ENCODE results near the gene TSNAX.
A peak's percentile ranks its signal among the peaks of the same experiment; 100 is the strongest.
"Not testable (repeated sequence)": the region's sequence is repeated elsewhere in the genome, so short reads cannot be mapped to it uniquely, and the experiment has no call there.

The TSNAX gene

DNA sequence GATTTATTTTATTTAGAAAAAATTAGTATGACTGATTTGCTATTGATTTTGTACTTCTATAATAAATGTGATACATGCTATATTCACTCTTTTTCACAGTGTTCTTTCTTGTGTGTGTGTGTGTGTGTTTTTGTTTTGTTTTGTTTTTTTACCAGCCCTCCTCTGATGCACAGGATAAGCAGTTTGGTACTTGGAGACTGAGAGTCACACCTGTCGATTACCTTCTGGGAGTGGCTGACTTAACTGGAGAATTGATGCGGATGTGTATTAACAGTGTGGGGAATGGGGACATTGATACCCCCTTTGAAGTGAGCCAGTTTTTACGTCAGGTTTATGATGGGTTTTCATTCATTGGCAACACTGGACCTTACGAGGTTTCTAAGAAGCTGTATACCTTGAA is 35.9 kb downstream of the TSNAX start:
- no peak for DNase-seq

GRCh38 chr1:231566496-231566895 is 38.0 kb downstream of the TSNAX start:
- DNase-seq = no peak

DNA sequence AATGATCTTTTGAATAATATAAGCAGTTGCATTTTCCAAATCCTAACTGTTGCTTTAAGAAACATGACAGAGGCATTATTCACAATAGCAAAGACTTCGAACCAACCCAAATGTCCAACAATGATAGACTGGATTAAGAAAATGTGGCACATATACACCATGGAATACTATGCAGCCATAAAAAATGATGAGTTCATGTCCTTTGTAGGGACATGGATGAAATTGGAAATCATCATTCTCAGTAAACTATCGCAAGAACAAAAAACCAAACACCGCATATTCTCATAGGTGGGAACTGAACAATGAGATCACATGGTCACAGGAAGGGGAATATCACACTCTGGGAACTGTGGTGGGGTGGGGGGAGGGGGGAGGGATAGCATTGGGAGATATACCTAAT is 41.8 kb downstream of the TSNAX start:
- not testable (repeated sequence) for DNase-seq

DNA sequence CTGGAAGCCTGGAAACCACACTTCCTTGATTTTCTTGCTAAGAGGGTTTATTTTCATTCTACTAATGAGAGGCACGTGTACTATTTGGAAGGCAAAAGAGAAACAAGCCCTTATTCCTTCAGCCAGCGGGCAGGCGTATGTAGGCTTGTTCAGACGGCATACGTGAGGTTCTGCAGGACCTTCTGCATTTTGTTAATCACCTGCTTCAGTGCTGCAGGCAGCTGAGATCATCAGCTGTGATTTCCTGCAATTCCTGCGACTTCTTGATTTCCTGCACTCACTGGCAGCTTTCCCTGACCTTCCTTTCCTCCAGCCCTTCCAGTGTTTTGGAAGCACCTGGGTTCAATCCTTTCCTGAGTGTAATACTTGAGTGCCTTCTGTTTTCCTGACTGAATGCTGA is 43.4 kb downstream of the TSNAX start:
- no peak for DNase-seq

GRCh38 chr1:231575472-231575871 is 47.0 kb downstream of the TSNAX start:
- no peak for DNase-seq

DNA sequence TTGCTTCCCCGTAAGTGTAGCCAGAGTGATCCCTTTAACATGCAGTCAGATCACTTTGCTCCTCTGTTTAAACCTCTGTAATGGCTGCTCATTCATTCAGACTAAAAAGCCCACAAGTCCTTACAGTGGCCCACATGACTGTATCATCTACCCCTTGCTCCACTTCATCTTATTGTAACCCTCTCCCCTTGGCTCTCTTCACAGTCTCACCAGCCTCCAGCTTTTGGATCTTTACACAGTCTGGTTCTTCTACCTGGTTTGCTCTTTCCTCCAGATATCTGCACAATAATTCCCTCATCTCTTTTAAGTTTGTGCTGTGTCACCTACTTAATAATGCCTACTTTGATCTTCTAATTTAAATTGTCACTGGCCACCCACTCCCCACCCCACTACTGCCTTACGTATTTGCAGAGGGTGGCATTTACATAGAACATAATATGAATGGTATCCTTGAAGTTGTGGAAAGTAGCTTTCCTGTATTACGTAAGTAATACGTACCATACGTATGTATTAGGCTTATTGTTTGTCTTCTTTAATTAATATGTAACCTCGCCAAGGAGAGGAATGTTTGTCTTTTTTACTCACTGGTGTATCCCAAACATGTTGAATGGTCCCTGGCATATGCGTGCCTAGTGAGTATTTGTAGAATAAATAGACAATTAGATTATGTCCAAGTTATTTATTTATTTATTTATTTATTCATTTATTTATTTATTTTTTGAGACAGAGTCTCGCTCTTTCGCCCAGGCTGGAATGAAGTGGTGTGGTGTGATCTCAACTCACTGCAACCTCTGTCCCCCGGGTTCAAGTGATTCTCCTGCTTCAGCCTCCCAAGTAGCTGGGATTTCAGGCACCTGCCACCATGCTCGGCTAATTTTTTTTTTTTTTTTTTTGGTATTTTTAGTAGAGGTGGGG is 48.6 kb downstream of the TSNAX start:
- no peak for DNase-seq

DNA sequence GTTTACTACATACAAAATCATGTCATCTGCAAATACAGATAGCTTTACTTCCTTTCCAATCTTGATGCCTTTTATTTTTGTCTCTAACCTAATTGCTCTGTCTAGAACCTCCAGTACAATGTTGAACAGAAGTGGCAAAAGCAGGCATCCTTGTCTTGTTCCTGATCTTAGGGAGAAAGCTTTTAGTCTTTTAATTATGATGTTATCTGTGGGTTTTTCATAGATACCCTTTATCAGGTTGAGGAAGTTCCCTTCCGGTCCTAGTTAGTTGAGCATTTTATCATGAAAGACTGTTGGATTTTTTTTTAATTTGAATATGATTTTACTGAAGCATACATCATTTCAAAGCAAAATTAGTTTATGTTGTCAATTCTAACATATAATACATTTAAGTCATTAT is 52.4 kb downstream of the TSNAX start:
- DNase-seq = no peak

DNA sequence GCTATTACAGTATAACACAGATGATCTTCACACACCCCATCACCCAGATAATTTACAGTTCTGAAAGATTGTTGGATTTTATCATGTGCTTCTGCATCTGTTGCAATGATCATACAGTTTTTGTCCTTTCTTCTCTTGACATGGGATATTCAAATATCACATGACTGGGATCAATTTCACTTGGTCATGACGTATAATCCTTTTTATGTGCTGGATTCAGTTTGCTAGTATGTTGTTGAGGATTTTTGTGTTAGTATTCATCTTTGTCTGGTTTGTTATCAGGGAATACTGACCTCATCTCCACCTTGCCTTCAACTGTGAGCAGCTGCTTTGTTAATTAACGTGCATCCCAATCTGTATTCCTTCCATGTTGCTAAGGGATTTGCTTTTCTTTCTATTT is 53.4 kb downstream of the TSNAX start:
- no peak for DNase-seq

- DNase-seq = no peak
These were observed 54.9 kb downstream of the TSNAX start for GRCh38 chr1:231583376-231583775.

- DNase-seq = no peak
These were observed 55.6 kb downstream of the TSNAX start for GRCh38 chr1:231584117-231584516.

DNA sequence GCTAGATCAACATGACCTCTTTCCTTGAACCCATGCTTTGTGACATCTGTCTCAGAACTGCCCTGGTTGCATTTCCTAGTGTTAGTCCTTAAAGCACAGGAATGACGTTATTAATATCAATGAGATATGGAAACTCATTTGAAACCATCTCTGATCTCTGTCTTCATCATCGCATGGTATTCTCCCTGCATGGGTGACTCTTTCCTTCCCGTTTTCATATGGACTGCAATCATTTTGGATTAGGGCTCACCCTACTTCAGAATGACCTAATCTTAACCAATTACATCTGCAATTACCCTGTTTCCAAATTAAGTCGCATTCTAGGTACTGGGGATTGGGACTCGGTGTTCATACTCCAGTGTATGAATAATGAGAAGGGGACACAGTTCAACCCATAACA is 56.5 kb downstream of the TSNAX start:
- no peak for DNase-seq

- DNase-seq = peak; percentile 31
These were observed 62.2 kb downstream of the TSNAX start for GRCh38 chr1:231590453-231591198.

GRCh38 chr1:231591466-231591865 is 63.0 kb downstream of the TSNAX start:
- DNase-seq = no peak

DNA sequence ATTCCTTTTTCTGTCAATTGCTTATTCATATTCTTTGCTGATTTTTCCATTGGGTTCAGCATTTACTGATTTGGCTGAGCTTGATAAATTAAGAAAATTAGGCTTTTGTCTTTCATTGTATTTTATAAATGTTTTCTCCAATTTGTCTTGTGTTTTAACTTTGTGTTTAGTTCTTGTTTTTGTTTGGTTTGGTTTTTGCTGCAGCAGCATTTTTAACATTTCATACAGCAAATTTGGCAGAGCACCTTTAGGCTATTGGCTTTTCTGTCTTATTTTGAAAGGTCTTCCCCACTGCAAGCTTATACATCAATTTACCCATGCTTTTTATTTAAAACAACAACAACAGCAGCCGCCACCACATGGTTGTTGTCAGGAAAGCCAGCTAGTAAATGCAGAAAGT is 64.3 kb downstream of the TSNAX start:
- no peak for DNase-seq

GRCh38 chr1:231593264-231593663 is 64.8 kb downstream of the TSNAX start:
- not testable (repeated sequence) for DNase-seq

- no peak for DNase-seq
These were observed 65.7 kb downstream of the TSNAX start for GRCh38 chr1:231594123-231594522.

DNA sequence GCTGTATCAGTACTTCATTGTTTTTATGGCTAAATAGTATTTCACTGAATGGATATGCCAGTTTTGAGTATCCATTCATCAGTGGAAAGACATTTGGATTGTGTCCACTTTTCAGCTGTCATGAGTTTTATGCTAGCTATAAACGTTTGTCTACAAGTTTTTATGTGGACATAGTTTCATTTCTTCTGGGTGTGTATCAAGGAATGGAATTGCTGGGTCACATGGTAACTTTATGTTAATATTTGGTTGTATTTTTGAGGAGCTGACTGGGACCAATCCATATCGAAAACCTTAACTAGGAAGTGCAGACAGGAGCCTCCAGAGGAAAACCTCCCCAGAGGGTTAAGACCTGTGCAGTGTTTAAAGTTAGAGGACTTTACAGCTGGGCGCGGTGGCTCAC is 66.3 kb downstream of the TSNAX start:
- DNase-seq = no peak

DNA sequence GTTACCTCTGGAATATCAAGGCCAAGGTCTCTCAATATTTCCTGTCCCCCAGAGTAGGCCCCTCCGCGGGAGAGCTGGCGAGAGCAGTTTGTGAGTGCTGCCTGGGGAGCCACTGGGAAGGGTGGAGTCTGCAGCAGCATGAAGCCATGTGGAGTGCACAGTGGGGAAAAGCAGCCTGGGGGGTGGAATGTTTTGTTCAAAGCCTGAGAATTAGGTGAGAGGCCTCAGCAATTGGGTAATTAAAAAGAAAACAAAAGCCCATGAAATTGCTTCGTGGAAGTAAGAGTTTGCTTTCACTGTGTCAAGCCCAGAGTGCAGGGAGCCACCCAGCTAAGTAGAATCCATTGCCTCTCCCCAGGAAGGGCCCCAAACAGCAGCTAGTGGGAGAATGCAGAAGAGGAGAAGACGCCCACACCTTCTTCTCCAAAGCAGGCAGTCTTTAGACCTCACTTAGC is 67.9 kb downstream of the TSNAX start:
- DNase-seq = no peak

- no peak for DNase-seq
These were observed 69.5 kb downstream of the TSNAX start for GRCh38 chr1:231597971-231598370.

DNA sequence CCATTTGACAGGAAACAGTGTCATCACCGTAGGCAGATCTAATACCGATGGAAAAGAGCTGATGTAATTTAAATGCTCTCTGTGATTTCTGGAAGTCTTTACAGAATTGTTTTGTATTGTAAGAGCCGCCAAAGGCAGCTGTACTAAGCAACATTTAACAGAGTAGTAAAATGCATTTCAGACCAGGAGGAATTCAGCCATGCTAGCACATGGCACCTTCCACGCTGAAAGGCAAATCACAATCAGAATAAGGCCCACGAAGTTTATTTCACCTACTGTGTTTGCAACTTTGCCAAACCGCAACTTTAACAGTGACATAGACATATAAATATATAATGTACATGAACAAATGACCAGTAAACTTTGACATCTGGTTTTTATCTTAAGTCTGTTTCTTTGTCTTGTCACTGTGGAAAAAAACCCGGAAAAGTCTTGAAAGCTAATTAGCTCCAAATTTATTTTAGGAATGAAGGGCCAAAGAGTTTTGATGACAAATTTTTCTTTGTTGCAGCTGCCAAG is 72.0 kb downstream of the TSNAX start:
- DNase-seq = no peak

GRCh38 chr1:231601824-231602672 is 73.6 kb downstream of the TSNAX start:
- no peak for DNase-seq

DNA sequence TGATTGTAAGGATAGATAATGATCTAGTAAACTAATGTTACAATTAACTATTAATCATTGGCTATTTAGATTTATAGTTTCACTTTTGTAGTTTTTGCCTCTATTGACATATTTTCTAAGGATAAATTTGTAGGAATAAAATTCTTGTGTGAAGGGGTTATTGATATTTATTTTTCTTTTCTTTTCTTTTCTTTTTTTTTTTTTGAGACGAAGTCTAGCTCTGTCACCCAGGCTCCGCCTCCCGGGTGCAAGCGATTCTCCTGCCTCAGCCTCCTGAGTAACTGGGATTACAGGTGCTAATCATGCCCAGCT is 74.2 kb downstream of the TSNAX start:
- DNase-seq = no peak

Measured in activated naive CD4-positive, alpha-beta T cell treated with Interleukin-2 at 50 U/mL for 16 hours (primary cell).